ENCODE measurements around the gene NDUFS3.
"Not testable (repeated sequence)": the region's sequence is repeated elsewhere in the genome, so short reads cannot be mapped to it uniquely, and the experiment has no call there.

The NDUFS3 gene

GRCh38 chr11:47536915-47537314, 42.0 kb upstream of the NDUFS3 start:
- DNase-seq (ENCODE audit: low read depth) = no peak
- TF ChIP-seq, protein P1, sequence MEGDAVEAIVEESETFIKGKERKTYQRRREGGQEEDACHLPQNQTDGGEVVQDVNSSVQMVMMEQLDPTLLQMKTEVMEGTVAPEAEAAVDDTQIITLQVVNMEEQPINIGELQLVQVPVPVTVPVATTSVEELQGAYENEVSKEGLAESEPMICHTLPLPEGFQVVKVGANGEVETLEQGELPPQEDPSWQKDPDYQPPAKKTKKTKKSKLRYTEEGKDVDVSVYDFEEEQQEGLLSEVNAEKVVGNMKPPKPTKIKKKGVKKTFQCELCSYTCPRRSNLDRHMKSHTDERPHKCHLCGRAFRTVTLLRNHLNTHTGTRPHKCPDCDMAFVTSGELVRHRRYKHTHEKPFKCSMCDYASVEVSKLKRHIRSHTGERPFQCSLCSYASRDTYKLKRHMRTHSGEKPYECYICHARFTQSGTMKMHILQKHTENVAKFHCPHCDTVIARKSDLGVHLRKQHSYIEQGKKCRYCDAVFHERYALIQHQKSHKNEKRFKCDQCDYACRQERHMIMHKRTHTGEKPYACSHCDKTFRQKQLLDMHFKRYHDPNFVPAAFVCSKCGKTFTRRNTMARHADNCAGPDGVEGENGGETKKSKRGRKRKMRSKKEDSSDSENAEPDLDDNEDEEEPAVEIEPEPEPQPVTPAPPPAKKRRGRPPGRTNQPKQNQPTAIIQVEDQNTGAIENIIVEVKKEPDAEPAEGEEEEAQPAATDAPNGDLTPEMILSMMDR (conservative IDR thresholded peaks at IDR 0.05; ENCODE audit: low read depth, low read length) = no peak
- no peak overlapping the region for H3K4me3 ChIP-seq (ENCODE audit: low read depth, low read length)

GRCh38 chr11:47538741-47539565, 39.9 kb upstream of the NDUFS3 start:
- TF ChIP-seq, protein P1 (conservative IDR thresholded peaks at IDR 0.05; ENCODE audit: low read depth, low read length) = no peak
- no peak overlapping the region for H3K4me3 ChIP-seq (ENCODE audit: low read depth, low read length)
- no peak for DNase-seq (ENCODE audit: low read depth)

DNA sequence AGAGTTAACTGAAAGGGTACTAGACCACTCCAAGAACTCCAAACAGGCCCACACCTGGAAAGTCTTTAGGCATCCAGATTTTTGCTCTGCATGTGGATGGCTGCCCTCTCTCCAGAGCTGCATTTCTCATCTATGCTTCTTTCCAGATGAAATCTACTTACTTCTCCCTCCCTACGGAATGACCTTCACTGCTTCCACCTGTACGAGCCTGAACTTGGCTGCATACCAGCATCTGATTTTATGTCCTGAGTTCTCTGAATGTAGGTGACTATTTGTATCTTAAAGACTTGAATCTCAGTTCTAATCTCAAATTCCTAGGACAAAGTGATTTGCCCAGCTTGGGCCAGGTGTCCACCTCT, 39.2 kb upstream of the NDUFS3 start:
- no peak for DNase-seq (ENCODE audit: low read depth)
- TF ChIP-seq, protein P1 (conservative IDR thresholded peaks at IDR 0.05; ENCODE audit: low read depth, low read length) = no peak
- no peak overlapping the region for H3K4me3 ChIP-seq (ENCODE audit: low read depth, low read length)

- DNase-seq (ENCODE audit: low read depth) = no peak
- H3K4me3 ChIP-seq (ENCODE audit: low read depth, low read length) = no peak overlapping the region
- TF ChIP-seq, protein P1 (conservative IDR thresholded peaks at IDR 0.05; ENCODE audit: low read depth, low read length) = no peak
These were observed 37.8 kb upstream of the NDUFS3 start for GRCh38 chr11:47541070-47541469.

GRCh38 chr11:47545298-47545697, 33.6 kb upstream of the NDUFS3 start:
- TF ChIP-seq, protein P1 (conservative IDR thresholded peaks at IDR 0.05; ENCODE audit: low read depth, low read length) = no peak
- DNase-seq (ENCODE audit: low read depth) = no peak
- H3K4me3 ChIP-seq (ENCODE audit: low read depth, low read length) = no peak overlapping the region

- DNase-seq (ENCODE audit: low read depth); H3K4me3 ChIP-seq (ENCODE audit: low read depth, low read length): not testable (repeated sequence)
These were observed 32.6 kb upstream of the NDUFS3 start for GRCh38 chr11:47546274-47546673.

GRCh38 chr11:47550288-47551047, 28.4 kb upstream of the NDUFS3 start:
- DNase-seq (ENCODE audit: low read depth) = peak; percentile 51
- H3K4me3 ChIP-seq (ENCODE audit: low read depth, low read length) = no peak overlapping the region
- TF ChIP-seq, protein P1 (conservative IDR thresholded peaks at IDR 0.05; ENCODE audit: low read depth, low read length) = no peak

Data from choroid plexus epithelial cell (primary cell).